Epithelial cell of esophagus (primary cell): Measurements from ENCODE around the gene TLK1.
A peak's percentile ranks its signal among the peaks of the same experiment; 100 is the strongest.

Experiments
- DNase-seq: peaks from one replicate; pipeline ENCODE4 v3.0.0; 2010; ENCODE audit warnings: low read depth
- H3K4me3 ChIP-seq: 2 replicates; pipeline ENCODE4 v1.5.1; 2011; ENCODE audit warnings: mild to moderate bottlenecking, low read length, control low read depth
- CTCF ChIP-seq: IDR thresholded peaks from 2 replicates; pipeline ENCODE4 v1.5.1; 2011; ENCODE audit warnings: low read depth, mild to moderate bottlenecking, low read length, control low read depth, inconsistent platforms; ENCODE audit not compliant: insufficient read depth; ENCODE audit errors: missing control alignments

TLK1 gene

DNA sequence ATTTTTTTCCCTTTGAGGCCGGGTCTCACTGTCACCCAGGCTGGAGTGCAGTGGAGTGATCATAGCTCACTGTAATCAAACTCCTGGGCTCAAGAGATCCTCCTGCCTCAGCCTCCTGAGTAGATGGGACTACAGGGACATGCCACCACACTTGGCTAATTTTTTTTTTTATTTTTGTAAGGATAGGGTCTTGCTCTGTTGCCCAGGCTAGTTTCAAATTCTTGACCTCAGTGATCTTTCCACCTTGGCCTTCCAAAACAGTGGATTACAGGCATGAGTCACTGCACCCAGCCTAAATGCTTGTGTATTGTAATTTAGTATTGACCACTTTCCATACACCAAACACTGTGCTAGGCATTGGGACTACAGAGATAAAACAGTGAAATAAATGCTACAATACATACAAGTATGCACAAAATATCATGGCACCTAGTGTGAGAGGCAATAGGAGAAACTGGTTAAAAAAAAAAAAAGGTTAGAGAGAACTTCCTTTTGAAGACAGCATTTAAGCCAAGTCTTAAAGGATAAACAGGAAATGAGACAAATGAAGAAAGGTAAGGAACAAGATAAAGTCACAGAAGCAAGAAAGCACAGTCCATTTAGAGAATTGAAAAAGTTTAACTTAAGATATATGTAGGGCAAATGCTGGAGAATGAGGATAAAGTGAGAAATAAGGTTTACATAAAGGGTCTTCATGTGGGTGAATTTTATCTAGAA lies 118.3 kb downstream of the TLK1 start:
- no peak for DNase-seq
- no peak overlapping the region for H3K4me3 ChIP-seq
- no peak for TF ChIP-seq CTCF

GRCh38 chr2:171036532-171036931 lies 124.2 kb downstream of the TLK1 start:
- no peak overlapping the region for H3K4me3 ChIP-seq
- no peak for DNase-seq
- TF ChIP-seq CTCF = no peak

GRCh38 chr2:171034315-171034714 lies 126.4 kb downstream of the TLK1 start:
- peak; percentile 52 for DNase-seq
- H3K4me3 ChIP-seq = no peak overlapping the region
- no peak for TF ChIP-seq CTCF

- DNase-seq = no peak
- no peak for TF ChIP-seq CTCF
- H3K4me3 ChIP-seq = no peak overlapping the region
These were observed 135.5 kb downstream of the TLK1 start for GRCh38 chr2:171025214-171025613.

DNA sequence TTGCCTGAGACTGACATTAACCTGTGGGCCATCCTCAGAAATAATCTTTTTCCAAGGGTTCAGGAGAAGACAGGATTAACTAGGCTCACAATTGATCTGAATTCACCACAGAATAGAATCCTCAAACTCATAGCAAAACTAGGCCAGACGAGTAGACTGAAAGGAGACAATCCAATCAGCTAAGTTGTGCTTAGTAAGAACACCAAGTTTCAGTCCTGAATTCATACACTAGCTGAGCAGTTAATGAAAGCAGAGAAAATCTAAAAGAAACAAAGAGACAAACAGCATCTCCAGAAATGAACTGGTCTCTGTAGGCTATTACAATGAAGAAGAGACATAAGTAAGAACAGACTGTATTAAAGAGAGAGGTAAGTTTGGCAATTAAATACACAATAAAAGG lies 142.2 kb downstream of the TLK1 start:
- no peak for TF ChIP-seq CTCF

DNA sequence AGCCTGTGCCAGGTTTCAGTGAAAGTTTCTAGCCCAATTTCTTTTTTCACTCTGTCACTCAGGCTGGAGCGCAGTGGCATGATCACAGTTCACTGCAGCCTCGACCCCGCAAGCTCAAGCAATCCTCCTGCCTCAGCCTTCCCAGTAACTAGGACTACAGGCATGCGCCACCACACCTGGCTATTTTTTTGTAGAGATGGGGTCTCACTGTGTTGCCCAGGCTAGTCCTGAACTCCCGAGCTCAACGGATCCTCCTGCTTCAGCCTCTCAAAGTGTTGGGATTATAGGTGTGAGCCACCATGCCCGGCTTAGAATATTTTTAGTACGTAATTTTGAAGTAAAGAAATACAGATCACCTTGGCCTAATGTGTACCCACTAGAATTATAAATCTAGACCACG lies 144.6 kb downstream of the TLK1 start:
- DNase-seq = no peak
- no peak overlapping the region for H3K4me3 ChIP-seq
- no peak for TF ChIP-seq CTCF

More for the DNA sequence above, 142.2 kb downstream of the TLK1 start:
- DNase-seq = no peak
- H3K4me3 ChIP-seq = no peak overlapping the region

GRCh38 chr2:171013851-171014250 lies 146.8 kb downstream of the TLK1 start:
- H3K4me3 ChIP-seq = no peak overlapping the region
- no peak for TF ChIP-seq CTCF
- DNase-seq = no peak
